ENCODE measurements around the gene CD19.
A peak's percentile ranks its signal among the peaks of the same experiment; 100 is the strongest.

CD19 gene

GRCh38 chr16:28983644-28984043 lies 51.9 kb downstream of the CD19 start:
- DNase-seq = no peak

GRCh38 chr16:28984091-28984490 lies 52.3 kb downstream of the CD19 start:
- no peak for DNase-seq

GRCh38 chr16:28984619-28985135 lies 52.9 kb downstream of the CD19 start, which contains the start of gene LAT:
Gene LAT (plus strand): TSS chr16:28985052. CDS start chr16:28985418, 366 bp downstream.
- peak; percentile 79 for DNase-seq

GRCh38 chr16:28985211-28986041 lies 53.7 kb downstream of the CD19 start:
- no peak for DNase-seq

- no peak for DNase-seq
These were observed 54.3 kb downstream of the CD19 start for GRCh38 chr16:28986046-28986445.

- no peak for DNase-seq
These were observed 54.7 kb downstream of the CD19 start for GRCh38 chr16:28986492-28986891.

GRCh38 chr16:28987170-28987853 lies 55.5 kb downstream of the CD19 start:
- no peak for DNase-seq

Measured in activated CD8-positive, alpha-beta memory T cell treated with anti-CD3 and anti-CD28 coated beads, Interleukin-2, amount 50 U/mL, for 4 hours (primary cell).